ENCODE data around the gene SLC39A9.

- TF ChIP-seq POLR2A (IDR thresholded peaks at IDR 0.05) (no peak), CTCF (IDR thresholded peaks at IDR 0.05) (no peak), POLR2AphosphoS5 (IDR thresholded peaks at IDR 0.05) (no peak)
Observed at GRCh38 chr14:69404883-69405282, 6.4 kb downstream of the SLC39A9 start.

All from stomach (tissue), 4 donors.